HS-5 (cell line): ENCODE measurements around the gene TCF12.
"Not testable (repeated sequence)": the region's sequence is repeated elsewhere in the genome, so short reads cannot be mapped to it uniquely, and the experiment has no call there.

Source experiments
- DNase-seq: peaks from one replicate; pipeline ENCODE4 v3.0.0-alpha.2; 2012; ENCODE audit warnings: low read depth

Gene TCF12

GRCh38 chr15:56916825-56917477 is 1.5 kb upstream of the TCF12 start:
- DNase-seq: no peak

GRCh38 chr15:56917652-56918045 is 795 bp upstream of the TCF12 start:
- no peak for DNase-seq

GRCh38 chr15:56919031-56919608 is 676 bp downstream of the TCF12 start:
- no peak for DNase-seq

- DNase-seq: no peak
Measured at GRCh38 chr15:56919609-56920366, 1.3 kb downstream of the TCF12 start.

- DNase-seq: no peak
Measured at GRCh38 chr15:56920367-56920627, 1.9 kb downstream of the TCF12 start.

- no peak for DNase-seq
Measured at GRCh38 chr15:56923174-56923591, 4.7 kb downstream of the TCF12 start.

- DNase-seq: no peak
Measured at GRCh38 chr15:56927816-56928215, 9.4 kb downstream of the TCF12 start.

GRCh38 chr15:56929399-56929798 is 11.0 kb downstream of the TCF12 start:
- DNase-seq: no peak

- no peak for DNase-seq
Measured at GRCh38 chr15:56929933-56930332, 11.5 kb downstream of the TCF12 start.

GRCh38 chr15:56930669-56931313 is 12.3 kb downstream of the TCF12 start:
- DNase-seq: no peak

GRCh38 chr15:56931639-56932508 is 13.4 kb downstream of the TCF12 start:
- DNase-seq: no peak

GRCh38 chr15:56932509-56932868 is 14.0 kb downstream of the TCF12 start:
- DNase-seq: not testable (repeated sequence)

- no peak for DNase-seq
Measured at GRCh38 chr15:56933410-56933809, 15.0 kb downstream of the TCF12 start.

- DNase-seq: no peak
Measured at GRCh38 chr15:56933811-56934210, 15.4 kb downstream of the TCF12 start.

GRCh38 chr15:56934269-56934668 is 15.8 kb downstream of the TCF12 start:
- DNase-seq: no peak

GRCh38 chr15:56936929-56937328 is 18.5 kb downstream of the TCF12 start:
- DNase-seq: no peak

- DNase-seq: no peak
Measured at GRCh38 chr15:56939257-56939656, 20.8 kb downstream of the TCF12 start.

GRCh38 chr15:56940388-56940787 is 21.9 kb downstream of the TCF12 start:
- no peak for DNase-seq

GRCh38 chr15:56942118-56942517 is 23.7 kb downstream of the TCF12 start:
- no peak for DNase-seq

- no peak for DNase-seq
Measured at GRCh38 chr15:56943403-56943802, 25.0 kb downstream of the TCF12 start.

GRCh38 chr15:56944485-56944884 is 26.0 kb downstream of the TCF12 start:
- no peak for DNase-seq

- DNase-seq: no peak
Measured at GRCh38 chr15:56946150-56946549, 27.7 kb downstream of the TCF12 start.
